ENCODE data around the gene MRPL37. TPM values are rescaled to one million over a fixed set of nuclear protein-coding genes. Genes with fewer than 3 reads are reported as not detected.

The MRPL37 gene
- total and polyA plus RNA-seq, 2 of the 8 experiments (the other 6 are each of a cell fraction or from before 2014, with no cell fraction given) = 45.5 to 126 TPM

DNA sequence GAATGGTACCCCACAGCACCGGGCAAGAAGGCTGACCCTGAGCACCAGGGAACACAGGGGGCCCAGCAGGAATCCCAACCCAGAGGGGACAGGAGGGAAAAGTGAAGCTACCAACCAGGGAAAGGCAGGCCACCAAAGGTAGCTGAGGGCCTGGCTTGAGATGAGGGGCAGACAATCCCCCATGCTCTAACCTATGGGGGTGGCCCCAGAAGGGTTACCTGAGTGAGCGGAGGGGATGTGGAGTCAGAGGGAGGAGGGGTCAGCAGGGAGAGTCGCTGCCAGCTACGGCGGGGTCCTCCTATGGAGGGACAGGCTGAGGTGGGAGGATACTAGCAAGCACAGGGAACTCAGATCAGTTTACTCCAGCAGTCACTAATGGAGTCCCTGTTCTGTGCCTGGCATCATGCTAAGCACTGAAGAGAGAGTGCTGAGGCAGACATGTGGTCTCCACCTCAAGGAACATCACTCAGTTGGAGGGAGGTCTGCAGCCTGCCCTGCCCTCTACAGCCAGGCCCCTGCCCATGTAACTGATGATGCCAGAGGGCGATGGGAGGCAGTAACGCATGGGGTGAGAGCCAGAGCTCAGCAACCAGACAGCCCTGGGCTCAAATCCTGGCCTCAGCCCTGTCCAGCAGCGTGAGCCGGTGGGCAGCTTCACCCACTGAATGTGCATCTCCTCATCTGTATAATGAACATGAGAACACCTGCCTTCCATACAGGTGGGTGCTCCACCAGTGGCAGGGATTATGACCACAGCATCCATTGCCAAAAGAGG, 21.5 kb upstream of the MRPL37 start (continued):
- no peak for TF ChIP-seq EZH2 (IDR thresholded peaks at IDR 0.05; ENCODE audit: low read depth, low read length, severe bottlenecking)
- TF ChIP-seq BCL11A (IDR thresholded peaks at IDR 0.05; ENCODE audit: low read depth in 2 of 2, low read length in 2 of 2) = no peak
- TF ChIP-seq EP300 (IDR thresholded peaks at IDR 0.05; ENCODE audit: borderline replicate concordance in 1 of 2, low read depth in 2 of 2, low read length in 2 of 2) = no peak

Measured in H1 (cell line).